Ishikawa (cell line): Measurements from ENCODE around the gene NXT1.

ENCODE experiments used
- CEBPB ChIP-seq: IDR thresholded peaks from 2 replicates; pipeline ENCODE4 v1.6.1; 2012
- CREB1 ChIP-seq: IDR thresholded peaks from 2 replicates; pipeline ENCODE4 v1.6.1; 2012; ENCODE audit warnings: low read depth
- EGR1 ChIP-seq: IDR thresholded peaks from 2 replicates; pipeline ENCODE4 v1.6.1; 2012
- EP300 ChIP-seq: IDR thresholded peaks from 2 replicates; pipeline ENCODE4 v1.6.1; 2012; ENCODE audit warnings: borderline replicate concordance
- FOXM1 ChIP-seq: IDR thresholded peaks from 2 replicates; pipeline ENCODE4 v1.6.1; 2012; ENCODE audit warnings: low read depth, borderline replicate concordance
- NFIC ChIP-seq: IDR thresholded peaks from 2 replicates; pipeline ENCODE4 v1.6.1; 2012
- RAD21 ChIP-seq: IDR thresholded peaks from 2 replicates; pipeline ENCODE4 v1.6.1; 2012; ENCODE audit warnings: low read depth
- TAF1 ChIP-seq: IDR thresholded peaks from 2 replicates; pipeline ENCODE4 v1.6.1; 2012; ENCODE audit warnings: low read depth, mild to moderate bottlenecking
- TCF12 ChIP-seq: IDR thresholded peaks from 2 replicates; pipeline ENCODE4 v1.6.1; 2012; ENCODE audit warnings: low read depth
- TEAD4 ChIP-seq: IDR thresholded peaks from 2 replicates; pipeline ENCODE4 v1.6.1; 2012
- USF1 ChIP-seq: IDR thresholded peaks from 2 replicates; pipeline ENCODE4 v1.6.1; 2012
- YY1 ChIP-seq: IDR thresholded peaks from 2 replicates; pipeline ENCODE4 v1.6.1; 2012; ENCODE audit warnings: low read depth
- ZBTB7A ChIP-seq: IDR thresholded peaks from 2 replicates; pipeline ENCODE4 v1.6.1; 2012; ENCODE audit warnings: low read depth
- TF ChIP-seq, protein P1 (sequence below): IDR thresholded peaks from 2 replicates; pipeline ENCODE4 v1.6.1; 2012; ENCODE audit warnings: low read depth, mild to moderate bottlenecking
- TF ChIP-seq, protein P2 (sequence below): IDR thresholded peaks from 2 replicates; pipeline ENCODE4 v1.6.1; 2012

The NXT1 gene

GRCh38 chr20:23303325-23304102 is 47.1 kb upstream of the NXT1 start:
- TF ChIP-seq NFIC (no peak), USF1 (no peak), ZBTB7A (no peak), YY1 (no peak), TAF1 (no peak), CEBPB (no peak), EGR1 (no peak), FOXM1 (no peak), TCF12 (no peak), TEAD4 (no peak), CREB1 (no peak), RAD21 (no peak), EP300 (no peak)
- TF ChIP-seq, protein P1, sequence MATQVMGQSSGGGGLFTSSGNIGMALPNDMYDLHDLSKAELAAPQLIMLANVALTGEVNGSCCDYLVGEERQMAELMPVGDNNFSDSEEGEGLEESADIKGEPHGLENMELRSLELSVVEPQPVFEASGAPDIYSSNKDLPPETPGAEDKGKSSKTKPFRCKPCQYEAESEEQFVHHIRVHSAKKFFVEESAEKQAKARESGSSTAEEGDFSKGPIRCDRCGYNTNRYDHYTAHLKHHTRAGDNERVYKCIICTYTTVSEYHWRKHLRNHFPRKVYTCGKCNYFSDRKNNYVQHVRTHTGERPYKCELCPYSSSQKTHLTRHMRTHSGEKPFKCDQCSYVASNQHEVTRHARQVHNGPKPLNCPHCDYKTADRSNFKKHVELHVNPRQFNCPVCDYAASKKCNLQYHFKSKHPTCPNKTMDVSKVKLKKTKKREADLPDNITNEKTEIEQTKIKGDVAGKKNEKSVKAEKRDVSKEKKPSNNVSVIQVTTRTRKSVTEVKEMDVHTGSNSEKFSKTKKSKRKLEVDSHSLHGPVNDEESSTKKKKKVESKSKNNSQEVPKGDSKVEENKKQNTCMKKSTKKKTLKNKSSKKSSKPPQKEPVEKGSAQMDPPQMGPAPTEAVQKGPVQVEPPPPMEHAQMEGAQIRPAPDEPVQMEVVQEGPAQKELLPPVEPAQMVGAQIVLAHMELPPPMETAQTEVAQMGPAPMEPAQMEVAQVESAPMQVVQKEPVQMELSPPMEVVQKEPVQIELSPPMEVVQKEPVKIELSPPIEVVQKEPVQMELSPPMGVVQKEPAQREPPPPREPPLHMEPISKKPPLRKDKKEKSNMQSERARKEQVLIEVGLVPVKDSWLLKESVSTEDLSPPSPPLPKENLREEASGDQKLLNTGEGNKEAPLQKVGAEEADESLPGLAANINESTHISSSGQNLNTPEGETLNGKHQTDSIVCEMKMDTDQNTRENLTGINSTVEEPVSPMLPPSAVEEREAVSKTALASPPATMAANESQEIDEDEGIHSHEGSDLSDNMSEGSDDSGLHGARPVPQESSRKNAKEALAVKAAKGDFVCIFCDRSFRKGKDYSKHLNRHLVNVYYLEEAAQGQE = no peak
- TF ChIP-seq, protein P2, sequence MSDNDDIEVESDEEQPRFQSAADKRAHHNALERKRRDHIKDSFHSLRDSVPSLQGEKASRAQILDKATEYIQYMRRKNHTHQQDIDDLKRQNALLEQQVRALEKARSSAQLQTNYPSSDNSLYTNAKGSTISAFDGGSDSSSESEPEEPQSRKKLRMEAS = no peak

DNA sequence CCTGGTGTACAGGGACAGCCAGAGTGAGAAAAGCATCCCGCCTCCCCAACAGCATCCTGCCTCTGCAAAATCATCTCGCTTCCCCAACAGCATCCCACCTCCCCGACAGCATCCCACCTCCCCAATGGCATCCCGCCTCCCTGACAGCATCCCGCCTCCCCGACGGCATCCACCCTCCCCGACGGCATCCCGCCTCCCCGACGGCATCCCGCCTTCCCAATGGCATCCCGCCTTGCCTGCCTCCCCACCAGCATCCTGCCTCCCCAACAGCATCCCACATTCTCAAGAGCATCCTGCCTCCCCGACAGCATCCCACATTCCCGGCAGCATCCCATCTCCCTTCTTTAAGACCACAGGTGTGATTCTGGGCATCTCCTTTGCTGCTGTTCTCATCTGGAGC is 46.0 kb upstream of the NXT1 start:
- TF ChIP-seq CREB1 (no peak), YY1 (no peak), TCF12 (no peak), EGR1 (no peak), NFIC (no peak), FOXM1 (no peak), RAD21 (no peak), TAF1 (no peak), TEAD4 (no peak)
- TF ChIP-seq, protein P2 = no peak

GRCh38 chr20:23305098-23305497 is 45.5 kb upstream of the NXT1 start:
- TF ChIP-seq TAF1 = no peak
- no peak for TF ChIP-seq CREB1
- no peak for TF ChIP-seq ZBTB7A

DNA sequence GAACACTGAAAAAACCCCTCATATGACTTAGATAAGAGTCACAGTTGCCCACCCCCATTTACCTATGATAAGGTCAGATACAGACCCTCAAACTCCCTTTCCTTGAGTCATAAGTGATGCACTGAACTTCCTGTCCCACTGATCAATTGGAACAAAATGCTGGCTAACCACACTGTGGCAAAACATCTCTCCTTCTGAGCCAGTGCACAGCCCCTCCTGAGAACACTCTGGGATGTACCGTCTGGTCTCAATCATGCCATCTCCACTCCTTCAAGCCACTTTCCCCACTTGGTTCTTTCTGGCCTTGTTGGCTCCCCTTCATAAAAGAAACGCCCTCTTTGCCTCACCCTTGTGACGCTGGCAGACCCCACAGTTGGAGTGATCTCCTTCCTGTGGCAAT is 42.6 kb upstream of the NXT1 start:
- TF ChIP-seq TAF1 (no peak), YY1 (no peak)

GRCh38 chr20:23308908-23309307 is 41.7 kb upstream of the NXT1 start:
- TF ChIP-seq ZBTB7A (no peak), EGR1 (no peak), NFIC (no peak), FOXM1 (no peak), CREB1 (no peak), EP300 (no peak), TEAD4 (no peak), RAD21 (no peak), TCF12 (no peak), CEBPB (no peak), USF1 (no peak), YY1 (no peak), TAF1 (no peak)
- TF ChIP-seq, protein P2 = no peak
- TF ChIP-seq, protein P1 = no peak

DNA sequence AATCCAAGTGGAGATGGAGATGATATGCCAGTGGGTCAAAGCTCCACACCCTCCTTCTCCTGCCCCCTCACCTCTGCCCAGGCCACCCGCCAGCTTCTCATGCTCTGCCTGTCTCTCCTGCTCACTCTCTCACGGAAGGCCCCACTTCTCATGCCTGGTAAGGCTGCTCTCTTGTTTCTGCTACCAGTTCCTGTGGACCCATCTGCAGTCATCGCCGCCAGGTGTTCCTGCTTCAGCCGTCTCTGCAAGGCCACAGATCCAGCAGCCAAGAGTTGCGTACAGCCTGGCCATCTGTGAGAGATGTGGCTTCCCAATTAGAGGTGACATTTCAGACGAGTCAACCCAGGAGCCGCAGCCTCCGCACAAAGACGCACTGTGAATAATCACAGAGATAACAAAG is 40.8 kb upstream of the NXT1 start:
- TF ChIP-seq TCF12 (no peak), CEBPB (no peak), YY1 (no peak), TEAD4 (no peak), NFIC (no peak), ZBTB7A (no peak), TAF1 (no peak), EGR1 (no peak), USF1 (no peak), RAD21 (no peak), EP300 (no peak), CREB1 (no peak), FOXM1 (no peak)
- TF ChIP-seq, protein P2 = no peak
- TF ChIP-seq, protein P1 = no peak
